Activated B cell treated with CpG ODN at 0.5 μM for 24 hours (primary cell): ENCODE results near the gene NPFF. TPM values are rescaled to one million over a fixed set of nuclear protein-coding genes. Genes with fewer than 3 reads are reported as not detected.

Source experiments
- ATAC-seq: fragments of 200-7000 bp; cut with Tn5 transposase; one replicate; pipeline ENCODE4 v1.10.0; 2021; ENCODE audit warnings: low read depth, mild to moderate bottlenecking, moderate library complexity
- CTCF ChIA-PET: fragments of 350-600 bp; sonication (Branson Sonifier 250); formaldehyde crosslinking; loops from one replicate; lab custom pipeline; 2021; ENCODE audit warnings: antibody characterized with exemption; lab: Charles Lee
- POLR2A ChIA-PET: fragments of 350-600 bp; sonication (Branson Sonifier 250); formaldehyde crosslinking; loops from one replicate; lab custom pipeline; 2021; ENCODE audit warnings: antibody characterized with exemption; lab: Charles Lee
- DNase-seq: peaks from one replicate; pipeline ENCODE4 v3.0.0; 2022
- H3K27ac Mint-ChIP-seq: one replicate; pipeline ENCODE4 v1.8.0; 2020; ENCODE audit warnings: mixed read lengths
- H3K27me3 Mint-ChIP-seq: one replicate; pipeline ENCODE4 v1.8.0; 2021; ENCODE audit warnings: mixed read lengths
- H3K36me3 Mint-ChIP-seq: one replicate; pipeline ENCODE4 v1.8.0; 2021; ENCODE audit warnings: low read depth, mixed read lengths
- H3K4me1 Mint-ChIP-seq: one replicate; pipeline ENCODE4 v1.8.0; 2021; ENCODE audit warnings: mixed read lengths
- H3K4me3 Mint-ChIP-seq: one replicate; pipeline ENCODE4 v1.8.0; 2020; ENCODE audit warnings: mild to moderate bottlenecking, mixed read lengths
- H3K9me3 Mint-ChIP-seq: one replicate; pipeline ENCODE4 v1.8.0; 2020; ENCODE audit warnings: mixed read lengths
- intact Hi-C: fragments of 100-400 bp; cut with micrococcal nuclease; formaldehyde crosslinking; loops from one replicate; pipeline ENCODE4 v1.15.1; 2024
- total RNA-seq: library from RNA; stranded (reverse); gene quantifications from 2 replicates; pipeline ENCODE4 v1.2.3, GENCODE V29; 2022
- TF ChIP-seq, protein P1 (sequence below): fragments of 200-600 bp; IDR thresholded peaks from one replicate; pipeline ENCODE4 v1.8.0; 2022; ENCODE audit warnings: antibody characterized with exemption, mild to moderate bottlenecking

Gene NPFF
- total RNA-seq, 1 donor from 2014 or later, result not detected

DNA sequence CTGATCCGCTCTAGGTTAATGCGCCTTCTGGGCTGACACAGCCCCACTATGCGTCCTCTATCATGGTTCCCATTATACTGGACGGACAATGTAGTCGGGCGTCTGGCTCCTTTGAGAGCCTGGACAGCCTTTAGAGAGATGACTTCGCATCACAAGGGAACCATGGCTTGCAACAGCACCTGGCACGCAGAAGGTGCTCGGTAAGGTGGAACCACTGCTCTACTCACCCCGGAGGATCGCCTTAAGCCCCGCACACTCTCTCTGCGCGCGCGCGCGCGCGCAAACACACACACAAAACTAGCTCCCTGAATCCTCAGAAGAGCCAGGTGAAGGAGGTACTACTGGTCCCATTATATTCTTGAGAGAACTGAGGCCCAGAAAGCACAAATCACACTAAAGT, 15.1 kb downstream of the NPFF start:
- peaks cover 1% of the 10 kb centered on the region for H3K36me3 Mint-ChIP-seq
- TF ChIP-seq, protein P1, sequence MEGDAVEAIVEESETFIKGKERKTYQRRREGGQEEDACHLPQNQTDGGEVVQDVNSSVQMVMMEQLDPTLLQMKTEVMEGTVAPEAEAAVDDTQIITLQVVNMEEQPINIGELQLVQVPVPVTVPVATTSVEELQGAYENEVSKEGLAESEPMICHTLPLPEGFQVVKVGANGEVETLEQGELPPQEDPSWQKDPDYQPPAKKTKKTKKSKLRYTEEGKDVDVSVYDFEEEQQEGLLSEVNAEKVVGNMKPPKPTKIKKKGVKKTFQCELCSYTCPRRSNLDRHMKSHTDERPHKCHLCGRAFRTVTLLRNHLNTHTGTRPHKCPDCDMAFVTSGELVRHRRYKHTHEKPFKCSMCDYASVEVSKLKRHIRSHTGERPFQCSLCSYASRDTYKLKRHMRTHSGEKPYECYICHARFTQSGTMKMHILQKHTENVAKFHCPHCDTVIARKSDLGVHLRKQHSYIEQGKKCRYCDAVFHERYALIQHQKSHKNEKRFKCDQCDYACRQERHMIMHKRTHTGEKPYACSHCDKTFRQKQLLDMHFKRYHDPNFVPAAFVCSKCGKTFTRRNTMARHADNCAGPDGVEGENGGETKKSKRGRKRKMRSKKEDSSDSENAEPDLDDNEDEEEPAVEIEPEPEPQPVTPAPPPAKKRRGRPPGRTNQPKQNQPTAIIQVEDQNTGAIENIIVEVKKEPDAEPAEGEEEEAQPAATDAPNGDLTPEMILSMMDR, result no peak
- no peaks in the 10 kb centered on the region for H3K9me3 Mint-ChIP-seq
- intact Hi-C loops, result loop anchor here (2.0 kb wide), 1 partner anchor 171 kb away; the partner anchor contains the start of gene AAAS
- H3K27me3 Mint-ChIP-seq, result no peaks in the 10 kb centered on the region
- CTCF ChIA-PET, result interaction anchor here (0.9 kb wide), 2 partner anchors 16 to 23 kb away, joined by 3 read pairs; no protein-coding TSS in a partner anchor
- ATAC-seq (no peak), DNase-seq (no peak)
- peak overlapping the region; percentile 84 for H3K27ac Mint-ChIP-seq
- peaks cover 21% of the 10 kb centered on the region for H3K4me1 Mint-ChIP-seq
- POLR2A ChIA-PET, result interaction anchor here (0.6 to 5.3 kb wide), 8 partner anchors 8 to 74 kb away, joined by 3 to 53 read pairs (median 7); partner anchors contain the start of genes MAP3K12 and TARBP2
- H3K4me3 Mint-ChIP-seq, result peak overlapping the region; percentile 87

DNA sequence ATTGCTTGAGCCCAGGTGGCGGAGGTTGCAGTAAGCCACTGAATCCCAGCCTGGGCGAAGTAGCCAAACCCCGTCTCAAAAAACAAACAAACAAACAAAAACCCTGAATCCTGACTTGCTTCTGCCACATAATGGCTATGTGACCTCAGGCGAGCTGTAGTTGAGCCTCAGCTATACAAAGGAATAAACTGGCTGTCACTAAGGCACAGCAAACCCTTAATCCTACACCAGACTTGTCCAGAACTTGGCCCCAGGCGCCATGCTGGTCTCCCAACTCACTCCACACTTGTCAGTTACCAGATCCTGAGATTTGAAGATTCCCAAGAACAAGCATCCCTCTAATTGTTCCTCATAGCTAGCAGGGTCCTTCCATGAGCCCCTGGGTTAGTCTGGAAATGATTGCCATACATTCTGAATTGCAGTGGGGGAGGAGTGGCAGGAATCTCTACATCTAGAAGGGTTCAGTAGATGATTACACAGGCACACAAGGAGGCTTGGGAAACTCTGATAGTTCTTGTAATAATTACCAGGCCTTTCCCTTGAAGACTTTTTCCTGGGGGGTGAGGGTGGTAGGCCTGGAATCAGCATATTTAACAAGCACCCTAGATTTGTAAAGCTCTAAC, 17.9 kb downstream of the NPFF start:
- H3K4me3 Mint-ChIP-seq, result no peak overlapping the region
- H3K4me1 Mint-ChIP-seq, result peaks cover 21% of the 10 kb centered on the region
- H3K27me3 Mint-ChIP-seq, result no peaks in the 10 kb centered on the region
- no peak for DNase-seq
- TF ChIP-seq, protein P1, result no peak
- ChIA-PET POLR2A (interaction anchor here (1.8 to 5.3 kb wide), 2 partner anchors 11 kb away, joined by 8 to 53 read pairs; partner anchors contain the start of genes MAP3K12 and TARBP2), CTCF (no interaction called here)
- no peak for ATAC-seq
- intact Hi-C loops, result no loop called here
- H3K27ac Mint-ChIP-seq, result no peak overlapping the region
- no peaks in the 10 kb centered on the region for H3K9me3 Mint-ChIP-seq
- peaks cover 16% of the 10 kb centered on the region for H3K36me3 Mint-ChIP-seq

DNA sequence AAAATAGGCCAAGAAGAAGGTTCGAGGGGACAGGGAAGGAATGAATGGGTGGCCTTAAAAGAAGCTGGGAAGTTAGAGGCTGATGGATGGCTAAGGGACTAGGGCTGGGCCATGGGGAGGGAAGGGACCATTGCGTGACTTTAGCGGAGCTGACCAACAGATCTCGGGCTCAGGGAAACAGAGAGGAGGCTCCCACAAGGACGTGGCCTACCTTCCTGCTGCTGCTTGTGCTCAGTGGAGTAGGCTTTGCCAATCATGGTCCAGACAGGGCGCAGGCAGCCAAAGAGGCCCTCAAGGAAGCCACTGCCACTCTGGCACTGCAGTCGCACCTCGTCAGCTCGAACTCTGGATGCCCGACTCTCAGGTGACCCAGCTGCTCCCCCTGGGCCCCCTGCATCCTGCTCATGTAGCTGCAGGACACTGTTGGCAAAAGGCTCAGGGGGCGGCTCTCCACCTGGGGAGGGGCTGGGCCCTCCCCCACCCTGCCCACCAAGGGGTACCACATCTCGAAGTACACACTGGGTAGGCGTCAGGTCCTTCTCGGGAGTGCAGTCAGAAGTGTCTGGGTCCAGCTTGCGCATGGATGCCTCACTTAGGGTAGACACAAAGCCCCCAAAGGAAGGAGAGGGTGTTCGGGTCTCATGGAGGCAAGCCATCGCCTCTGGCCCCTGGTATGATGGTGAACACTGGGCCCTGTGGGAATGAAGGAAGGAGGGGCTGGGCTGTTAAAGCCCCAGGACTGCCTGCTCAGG, 20.4 kb downstream of the NPFF start:
- no peaks in the 10 kb centered on the region for H3K27me3 Mint-ChIP-seq
- ATAC-seq (no peak), DNase-seq (no peak)
- ChIA-PET CTCF (no interaction called here), POLR2A (no interaction called here)
- H3K4me3 Mint-ChIP-seq, result no peak overlapping the region
- intact Hi-C loops, result no loop called here
- no peaks in the 10 kb centered on the region for H3K9me3 Mint-ChIP-seq
- peaks cover 6% of the 10 kb centered on the region for H3K4me1 Mint-ChIP-seq
- no peak overlapping the region for H3K27ac Mint-ChIP-seq
- peaks cover 32% of the 10 kb centered on the region for H3K36me3 Mint-ChIP-seq
- TF ChIP-seq, protein P1, result no peak

DNA sequence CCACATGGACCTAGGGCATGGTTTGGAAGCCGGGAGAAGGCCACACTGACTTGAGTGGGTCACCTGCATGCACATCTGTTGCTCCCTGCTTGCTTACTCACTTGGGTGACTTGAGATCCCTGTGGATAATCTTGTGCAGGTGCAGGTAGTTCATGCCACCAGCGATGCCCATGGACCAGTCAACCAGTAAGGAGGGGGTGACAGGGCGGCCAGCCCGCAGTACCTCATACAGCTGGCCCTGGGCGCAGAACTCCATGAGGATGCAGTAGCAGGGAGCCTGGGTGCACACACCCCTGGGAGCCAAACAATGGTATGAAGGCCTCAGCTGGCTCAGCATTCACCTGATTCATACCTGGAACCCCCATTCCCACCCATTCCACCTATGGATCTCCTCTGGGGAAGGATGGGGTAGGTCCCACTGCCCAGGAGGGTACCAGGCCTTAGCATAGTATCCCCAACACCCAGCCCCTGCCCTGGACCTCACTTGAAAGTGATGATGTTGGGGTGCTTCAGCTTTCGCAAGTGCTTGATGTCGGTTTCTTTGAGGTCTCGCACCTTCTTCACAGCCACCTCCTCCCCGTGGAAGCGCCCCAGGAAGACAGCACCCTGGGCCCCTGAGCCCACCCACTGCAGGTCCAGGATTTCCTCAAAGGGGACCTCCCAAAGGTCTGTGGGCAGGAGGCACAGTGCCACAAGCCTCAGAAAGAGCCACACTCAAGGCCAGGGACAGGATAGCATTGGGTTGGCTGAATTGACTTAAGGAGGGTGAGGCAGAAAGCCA, 21.1 kb downstream of the NPFF start:
- ATAC-seq (no peak), DNase-seq (no peak)
- intact Hi-C loops, result no loop called here
- Mint-ChIP-seq H3K4me1 (peaks cover 6% of the 10 kb centered on the region), H3K27me3 (no peaks in the 10 kb centered on the region), H3K36me3 (peaks cover 40% of the 10 kb centered on the region), H3K4me3 (no peak overlapping the region), H3K9me3 (no peaks in the 10 kb centered on the region), H3K27ac (no peak overlapping the region)
- POLR2A ChIA-PET, result interaction anchor here (1.1 kb wide), 1 partner anchor 15 kb away, joined by 3 read pairs; the partner anchor contains the start of gene TARBP2
- CTCF ChIA-PET, result no interaction called here
- TF ChIP-seq, protein P1, result no peak
